Stimulated activated CD4-positive, alpha-beta T cell treated with anti-CD3 and anti-CD28 coated beads, Interleukin-1b, Interleukin-23, amount 100 ng/mL, for 24 hours (primary cell): Measurements from ENCODE around the gene BCAR1.
"Not testable (repeated sequence)": the region's sequence is repeated elsewhere in the genome, so short reads cannot be mapped to it uniquely, and the experiment has no call there.

ENCODE experiments used
- DNase-seq, 4 experiments: peaks; one replicate each; pipeline ENCODE4 v3.0.0-alpha.2; 2020; ENCODE audit warnings: low read depth in 4 of 4, low spot score in 1 of 4

Gene BCAR1

GRCh38 chr16:75225678-75226515 is 25.5 kb downstream of the BCAR1 start:
- DNase-seq, result no peak

DNA sequence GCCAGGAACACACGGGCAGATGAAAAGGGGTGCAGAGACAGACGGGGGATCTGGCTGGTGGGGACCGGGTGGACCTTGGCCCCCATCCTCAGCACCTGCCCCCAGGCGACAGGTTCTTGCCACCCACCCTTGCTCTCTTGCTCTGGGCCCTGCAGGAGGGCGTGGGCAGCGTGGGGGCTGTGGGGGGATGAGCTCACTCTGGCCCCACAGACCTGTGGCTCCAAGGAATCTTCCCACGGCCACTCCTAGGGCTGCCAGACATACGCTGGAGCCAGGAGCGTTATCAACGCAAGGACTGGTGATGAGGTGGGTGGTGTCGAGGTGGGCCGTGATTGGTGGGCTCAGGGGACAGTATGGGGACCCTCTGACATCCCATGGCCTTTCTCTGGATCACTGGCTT is 26.3 kb downstream of the BCAR1 start:
- DNase-seq, result no peak

DNA sequence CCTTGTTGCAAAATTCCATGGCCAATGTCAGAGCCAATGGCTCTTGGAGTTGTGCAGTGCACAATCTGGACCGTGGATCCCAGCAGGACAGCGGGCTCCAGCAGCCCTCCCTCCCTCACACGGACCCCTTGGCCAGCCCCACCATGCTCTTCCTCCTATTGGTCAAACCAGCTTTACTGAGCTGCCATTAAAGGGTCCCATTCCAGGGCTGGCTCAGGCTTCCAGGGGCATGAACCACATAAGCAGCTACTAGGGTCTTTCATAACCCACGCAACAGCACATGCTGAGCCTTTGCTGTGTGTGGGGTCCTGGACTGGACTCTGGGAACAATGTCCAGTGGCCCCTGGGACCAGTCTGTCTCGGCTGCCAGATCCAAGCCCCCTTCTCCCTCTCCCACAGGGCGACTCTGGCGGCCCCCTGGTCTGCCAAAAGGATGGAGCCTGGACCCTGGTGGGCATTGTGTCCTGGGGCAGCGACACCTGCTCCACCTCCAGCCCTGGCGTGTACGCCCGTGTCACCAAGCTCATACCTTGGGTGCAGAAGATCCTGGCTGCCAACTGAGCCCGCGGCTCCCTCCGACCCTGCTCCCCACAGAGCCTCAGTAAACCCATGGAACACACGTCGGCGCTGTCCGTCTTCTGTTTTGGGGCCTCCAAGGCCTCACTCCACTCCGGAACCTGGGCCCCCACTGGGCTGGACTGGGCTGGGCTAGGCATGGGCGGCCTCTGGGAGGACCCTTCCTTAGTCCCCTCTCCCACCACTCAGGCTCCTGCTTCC is 26.9 kb downstream of the BCAR1 start:
- DNase-seq, result no peak

GRCh38 chr16:75223129-75223528 is 28.3 kb downstream of the BCAR1 start:
- DNase-seq, result not testable (repeated sequence)

GRCh38 chr16:75222271-75222783 is 29.1 kb downstream of the BCAR1 start:
- no peak for DNase-seq

GRCh38 chr16:75219838-75220237 is 31.6 kb downstream of the BCAR1 start:
- no peak for DNase-seq

GRCh38 chr16:75219088-75219487 is 32.3 kb downstream of the BCAR1 start:
- DNase-seq, result no peak

- DNase-seq, result no peak
These were observed 33.0 kb downstream of the BCAR1 start, which contains the start of gene CTRB1 for GRCh38 chr16:75218256-75219076. Gene CTRB1 (plus strand): TSS chr16:75218988. CDS start chr16:75219008, 20 bp downstream.

GRCh38 chr16:75217389-75217851 is 34.0 kb downstream of the BCAR1 start:
- no peak for DNase-seq

DNA sequence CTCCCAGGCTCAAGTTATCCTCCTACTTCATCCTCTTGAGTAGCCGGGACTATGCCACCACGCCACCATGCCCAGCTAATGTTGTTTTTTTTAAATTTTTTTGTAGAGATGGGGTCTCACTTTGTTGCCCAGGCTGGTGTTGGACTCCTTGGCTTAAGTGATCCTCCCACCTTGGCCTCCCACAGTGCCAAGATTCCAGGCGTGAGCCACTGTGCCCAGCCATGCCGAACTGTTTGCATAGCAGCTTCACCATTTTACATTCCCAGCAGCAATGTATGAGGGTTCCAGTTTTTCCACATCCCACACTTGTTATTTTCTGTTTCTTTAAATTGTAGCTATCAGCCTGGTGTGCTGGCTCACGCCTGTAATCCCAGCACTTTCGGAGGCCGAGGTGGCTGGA is 34.8 kb downstream of the BCAR1 start:
- DNase-seq, result no peak

DNA sequence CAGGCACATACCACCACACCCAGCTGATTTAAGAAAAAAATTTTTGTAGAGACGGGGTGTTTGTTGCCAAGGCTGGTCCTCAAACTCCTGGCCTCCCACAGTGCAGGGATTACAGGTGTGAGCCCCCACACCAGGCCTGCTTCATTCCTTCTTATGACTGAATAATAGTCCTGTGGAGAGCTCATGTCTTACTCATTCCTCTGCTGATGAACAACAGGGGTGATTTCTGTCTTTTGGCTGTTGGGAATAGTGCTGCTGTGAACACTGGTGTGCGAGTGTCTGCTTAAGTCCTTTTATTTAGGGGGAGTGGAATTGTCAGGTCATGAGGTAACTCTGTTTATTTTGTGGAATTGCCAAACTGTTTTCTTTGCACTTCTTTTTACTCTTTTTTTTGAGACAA is 35.3 kb downstream of the BCAR1 start:
- DNase-seq, result no peak

- DNase-seq, result not testable (repeated sequence)
These were observed 40.1 kb downstream of the BCAR1 start for GRCh38 chr16:75211286-75211685.

DNA sequence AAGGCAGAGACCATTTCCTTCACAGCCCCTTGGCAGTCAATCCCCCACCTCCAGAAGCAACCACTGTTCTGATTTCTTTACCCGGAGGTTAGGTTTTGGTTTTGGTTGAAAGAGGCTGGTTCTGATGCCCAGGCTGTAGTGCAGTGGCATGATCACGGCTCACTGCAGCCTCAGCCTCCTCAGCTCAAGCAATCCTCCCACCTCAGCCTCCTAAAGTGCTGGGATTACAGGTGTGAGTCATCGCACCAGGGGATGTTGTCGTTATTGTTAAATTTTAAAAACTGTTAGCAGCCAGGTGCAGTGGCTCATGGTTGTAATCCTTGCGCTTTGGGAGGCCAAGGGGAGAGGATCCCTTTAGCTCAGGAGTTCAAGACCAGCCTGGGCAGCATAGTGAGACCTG is 41.5 kb downstream of the BCAR1 start:
- DNase-seq, result no peak

- DNase-seq, result not testable (repeated sequence)
These were observed 41.9 kb downstream of the BCAR1 start for GRCh38 chr16:75209514-75209913.

DNA sequence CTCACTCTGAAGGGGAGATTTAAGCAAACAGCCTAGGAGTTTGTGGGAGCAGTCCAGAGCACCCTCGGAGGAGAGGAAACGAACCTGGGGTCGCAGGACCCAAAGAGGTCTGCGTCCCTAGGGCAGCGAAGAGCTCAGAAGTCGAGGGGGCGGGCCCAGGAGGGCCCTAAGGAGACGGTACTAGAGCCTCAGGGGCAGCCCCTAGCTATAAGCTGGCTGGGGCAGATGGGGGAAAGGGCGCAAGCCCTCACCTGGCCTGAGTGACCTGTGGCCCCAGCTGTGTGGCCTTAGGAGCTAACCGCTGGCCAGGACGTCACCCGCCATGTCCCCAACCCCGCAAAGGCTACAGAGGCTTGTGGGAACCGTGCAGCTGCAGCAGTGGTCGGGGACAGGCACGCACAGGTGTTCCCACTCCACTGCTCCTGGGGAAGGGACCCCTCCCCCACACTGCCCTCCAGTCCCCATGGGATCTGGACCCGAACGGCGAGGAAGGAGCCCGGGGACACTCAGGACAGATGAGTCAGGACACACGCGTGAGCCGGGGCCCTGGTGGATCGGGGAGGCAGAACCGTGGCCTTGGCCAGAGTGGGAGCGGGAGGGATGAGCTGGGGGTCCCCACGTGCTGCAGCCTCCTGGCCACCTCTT is 42.4 kb downstream of the BCAR1 start:
- no peak for DNase-seq

DNA sequence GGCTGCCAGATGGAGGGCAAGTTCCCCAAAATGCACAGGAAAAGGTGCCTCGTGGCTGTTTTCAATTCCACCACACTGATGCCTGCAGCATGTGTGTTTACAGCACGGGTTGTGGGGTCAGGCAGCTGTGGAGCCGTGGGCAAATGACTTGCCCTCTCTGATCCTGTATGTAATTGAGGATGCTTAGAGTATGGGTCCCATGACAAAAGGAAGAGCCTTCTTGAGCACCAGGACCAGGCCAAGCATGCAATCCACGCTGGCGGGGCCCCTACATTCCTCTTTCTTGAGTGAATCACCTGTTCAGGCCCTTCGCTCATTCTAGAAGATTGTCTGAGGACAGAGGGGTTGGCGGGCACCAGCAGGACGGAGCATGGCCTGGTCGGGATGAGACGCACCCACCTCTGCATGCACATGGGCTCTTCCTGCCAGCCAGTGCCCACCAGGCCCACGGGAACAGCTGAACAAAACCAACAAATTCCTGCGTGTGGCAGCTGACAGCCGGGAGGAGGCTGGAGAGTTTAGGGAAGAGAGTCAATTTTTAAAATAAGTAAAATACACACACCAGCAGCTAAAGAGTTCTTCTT is 43.1 kb downstream of the BCAR1 start:
- DNase-seq, result no peak

GRCh38 chr16:75207831-75208230 is 43.6 kb downstream of the BCAR1 start:
- no peak for DNase-seq

DNA sequence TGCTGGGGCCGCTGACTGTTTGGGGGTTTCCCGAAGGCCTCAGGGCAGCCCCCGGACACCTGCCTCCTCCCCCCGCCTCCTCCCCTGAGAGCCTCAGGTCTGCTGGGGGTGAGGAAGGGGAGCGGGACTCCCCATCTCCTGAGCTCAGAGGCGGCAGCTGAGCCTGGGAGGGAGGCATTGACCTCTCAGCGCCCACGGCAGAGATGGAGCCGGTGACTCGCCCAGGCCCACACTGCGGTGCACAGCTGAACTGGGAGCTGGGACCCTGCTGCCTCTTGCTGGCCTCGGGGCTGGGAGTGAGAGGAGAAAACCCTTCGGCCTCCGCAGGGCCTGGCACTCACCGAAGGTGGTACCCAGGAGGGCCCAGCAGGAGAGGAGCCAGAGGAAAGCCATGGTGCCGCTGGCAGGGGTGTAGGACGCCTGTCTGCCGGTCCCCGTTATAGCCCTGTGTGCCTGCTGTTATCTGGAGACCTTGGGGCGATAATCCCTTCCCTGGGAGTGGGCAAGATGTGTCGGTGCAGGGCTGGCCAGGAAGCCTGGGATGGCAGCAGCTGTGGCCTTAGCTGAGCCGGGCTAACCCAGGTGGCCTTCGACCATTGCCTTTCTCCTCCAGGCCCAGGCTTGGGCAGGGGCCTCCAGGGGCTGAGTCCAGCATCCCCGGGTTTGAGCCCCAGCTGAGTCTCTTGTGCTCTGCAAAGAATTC is 44.5 kb downstream of the BCAR1 start, which contains the start of gene CTRB2:
TSS of gene CTRB2 (minus strand) at position 413 of the 703 bp plus-strand sequence. CDS start at position 393, 20 bp downstream.
- DNase-seq, result no peak

GRCh38 chr16:75205961-75206748 is 45.3 kb downstream of the BCAR1 start:
- DNase-seq, result not testable (repeated sequence)
